ENCODE results near the gene AWAT1. TPM values are rescaled to one million over a fixed set of nuclear protein-coding genes. Genes with fewer than 3 reads are reported as not detected.

AWAT1 gene
- total and polyA plus RNA-seq, 2 experiments from 2014 or later, result not detected

DNA sequence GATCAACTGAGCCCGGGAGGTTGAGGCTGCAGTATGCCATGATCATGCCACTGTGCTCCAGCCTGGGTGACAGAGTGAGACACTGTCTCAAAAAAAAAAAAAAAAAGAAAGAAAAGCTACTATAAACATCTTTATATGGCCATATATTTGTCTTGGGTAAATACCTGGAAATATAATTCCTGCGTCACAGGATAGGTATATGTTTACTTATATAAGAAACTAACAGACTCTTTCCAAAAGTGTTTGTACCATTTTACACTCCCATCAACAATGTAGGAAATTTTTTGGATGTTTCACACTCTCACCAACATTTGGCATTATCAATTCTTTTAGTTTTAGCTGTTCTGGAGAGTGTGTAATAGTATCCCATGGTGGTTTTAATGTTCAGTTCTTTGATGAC lies 12.8 kb downstream of the AWAT1 start:
- WGBS, 2 experiments (ENCODE audit: low coverage in 1 of 2, low lambda C conversion rate in 2 of 2, missing lambda C conversion rate in 2 of 2), result 100% methylated on average over 2 of the region's 2 CpGs
- Histone ChIP-seq H3F3A (ENCODE audit: insufficient read depth) (no peaks in the 10 kb centered on the region), H3K4me2 (ENCODE audit: unreplicated experiment) (no peak overlapping the region), H3K9me2 (ENCODE audit: insufficient read depth) (no peaks in the 10 kb centered on the region), H2AFZ (no peak overlapping the region), H3K79me2 (ENCODE audit: insufficient read depth) (no peaks in the 10 kb centered on the region), H3K36me3 (ENCODE audit: low read depth) (no peaks in the 10 kb centered on the region), H3K4me1 (ENCODE audit: insufficient read depth) (no peaks in the 10 kb centered on the region), H3K9me3 (ENCODE audit: low read depth) (no peaks in the 10 kb centered on the region), H3K9ac (no peak overlapping the region), H3K27me3 (replicated peaks; ENCODE audit: insufficient read depth) (no peaks in the 10 kb centered on the region), H3K27ac (no peak overlapping the region), H3K4me3 (no peak overlapping the region), H4K20me1 (ENCODE audit: insufficient read depth) (no peaks in the 10 kb centered on the region)
- no peak for DNase-seq
- in situ Hi-C loops (cut with MboI), result no loop called here
- no peak for TF ChIP-seq EZH2phosphoT487 (IDR thresholded peaks at IDR 0.05; ENCODE audit: insufficient read depth, low read depth)
- TF ChIP-seq EZH2 (IDR thresholded peaks at IDR 0.05; ENCODE audit: insufficient read depth, poor library complexity, severe bottlenecking), result no peak

DNA sequence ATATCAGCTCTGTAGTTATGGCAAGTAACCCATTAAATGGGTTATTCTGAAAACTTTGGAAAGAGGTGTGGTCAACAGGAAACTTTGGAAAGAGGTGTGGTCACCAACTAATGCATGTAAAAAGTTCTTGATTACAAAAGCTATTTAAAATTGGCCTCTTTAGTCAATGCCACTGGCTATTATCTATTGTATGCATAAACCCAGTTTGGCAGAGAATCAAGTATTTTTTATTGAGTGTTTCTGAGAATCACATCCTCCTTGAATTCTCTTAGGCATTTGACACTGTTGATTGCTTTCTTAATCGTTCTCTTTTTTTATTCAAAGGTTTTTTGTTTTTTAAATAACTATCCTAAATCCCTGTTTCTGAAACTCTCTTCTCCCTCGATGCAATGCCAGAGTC lies 18.0 kb downstream of the AWAT1 start:
- no peak for TF ChIP-seq EZH2 (IDR thresholded peaks at IDR 0.05; ENCODE audit: insufficient read depth, poor library complexity, severe bottlenecking)
- no peaks in the 10 kb centered on the region for H3K36me3 ChIP-seq (ENCODE audit: low read depth)
- no peak overlapping the region for H3K9ac ChIP-seq
- DNase-seq, result no peak
- in situ Hi-C loops (cut with MboI), result no loop called here
- WGBS, 2 experiments (ENCODE audit: low coverage in 1 of 2, low lambda C conversion rate in 2 of 2, missing lambda C conversion rate in 2 of 2), result 90 to 96% methylated on average over 2 of the region's 2 CpGs
- no peaks in the 10 kb centered on the region for H3K9me3 ChIP-seq (ENCODE audit: low read depth)
- H3K27me3 ChIP-seq (replicated peaks; ENCODE audit: insufficient read depth), result no peaks in the 10 kb centered on the region
- H3K79me2 ChIP-seq (ENCODE audit: insufficient read depth), result no peaks in the 10 kb centered on the region
- no peak overlapping the region for H2AFZ ChIP-seq
- H4K20me1 ChIP-seq (ENCODE audit: insufficient read depth), result no peaks in the 10 kb centered on the region
- peaks cover 10% of the 10 kb centered on the region for H3K4me1 ChIP-seq (ENCODE audit: insufficient read depth)
- H3K27ac ChIP-seq, result no peak overlapping the region
- H3F3A ChIP-seq (ENCODE audit: insufficient read depth), result no peaks in the 10 kb centered on the region
- no peak overlapping the region for H3K4me3 ChIP-seq
- no peak overlapping the region for H3K4me2 ChIP-seq (ENCODE audit: unreplicated experiment)
- H3K9me2 ChIP-seq (ENCODE audit: insufficient read depth), result no peaks in the 10 kb centered on the region

DNA sequence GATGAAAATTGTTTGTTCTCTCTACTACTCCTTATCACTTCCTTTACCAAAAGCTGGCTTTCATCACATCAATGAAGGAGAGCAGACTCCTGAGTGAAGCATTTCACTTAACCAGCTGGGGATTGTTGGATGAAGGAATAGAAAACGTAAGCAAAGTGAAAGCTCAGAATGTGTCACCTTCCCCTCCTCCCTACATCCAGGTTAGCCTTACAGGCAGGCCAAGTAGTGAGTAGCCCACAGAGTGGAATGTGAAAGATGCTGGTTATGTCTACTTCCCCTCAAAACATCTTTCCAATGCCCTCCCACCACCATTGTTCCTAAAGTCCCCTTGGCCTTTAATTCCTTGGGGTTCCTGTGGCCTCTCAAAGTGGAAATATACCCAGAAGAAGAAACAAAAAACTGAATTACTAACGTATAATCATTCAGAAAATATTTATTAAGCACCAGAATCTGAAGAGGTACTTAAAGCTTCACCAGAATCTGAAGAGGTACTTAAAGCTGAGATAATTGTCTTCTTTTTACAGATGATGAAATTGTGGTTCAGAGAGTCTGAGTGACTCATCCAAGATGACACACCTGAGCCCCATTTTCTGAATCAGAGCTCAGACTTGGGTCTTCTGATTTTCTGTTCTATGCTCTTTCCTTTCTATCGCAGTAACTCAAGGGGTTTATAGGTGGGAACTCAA lies 19.1 kb downstream of the AWAT1 start:
- Histone ChIP-seq H3K27me3 (replicated peaks; ENCODE audit: insufficient read depth) (no peaks in the 10 kb centered on the region), H3K27ac (no peak overlapping the region), H2AFZ (no peak overlapping the region), H3K36me3 (ENCODE audit: low read depth) (no peaks in the 10 kb centered on the region), H3K9me2 (ENCODE audit: insufficient read depth) (no peaks in the 10 kb centered on the region), H3K4me2 (ENCODE audit: unreplicated experiment) (no peak overlapping the region), H4K20me1 (ENCODE audit: insufficient read depth) (no peaks in the 10 kb centered on the region), H3K4me3 (no peak overlapping the region), H3K4me1 (ENCODE audit: insufficient read depth) (peaks cover 10% of the 10 kb centered on the region), H3K9ac (no peak overlapping the region), H3K79me2 (ENCODE audit: insufficient read depth) (no peaks in the 10 kb centered on the region), H3F3A (ENCODE audit: insufficient read depth) (no peaks in the 10 kb centered on the region), H3K9me3 (ENCODE audit: low read depth) (no peaks in the 10 kb centered on the region)
- 62 to 71% methylated on average over 3 of the region's 3 CpGs for WGBS, 2 experiments (ENCODE audit: low coverage in 1 of 2, low lambda C conversion rate in 2 of 2, missing lambda C conversion rate in 2 of 2)
- TF ChIP-seq EZH2phosphoT487 (IDR thresholded peaks at IDR 0.05; ENCODE audit: insufficient read depth, low read depth) (no peak), EZH2 (IDR thresholded peaks at IDR 0.05; ENCODE audit: insufficient read depth, poor library complexity, severe bottlenecking) (no peak)
- in situ Hi-C loops (cut with MboI), result no loop called here
- DNase-seq, result peak; percentile 54

DNA sequence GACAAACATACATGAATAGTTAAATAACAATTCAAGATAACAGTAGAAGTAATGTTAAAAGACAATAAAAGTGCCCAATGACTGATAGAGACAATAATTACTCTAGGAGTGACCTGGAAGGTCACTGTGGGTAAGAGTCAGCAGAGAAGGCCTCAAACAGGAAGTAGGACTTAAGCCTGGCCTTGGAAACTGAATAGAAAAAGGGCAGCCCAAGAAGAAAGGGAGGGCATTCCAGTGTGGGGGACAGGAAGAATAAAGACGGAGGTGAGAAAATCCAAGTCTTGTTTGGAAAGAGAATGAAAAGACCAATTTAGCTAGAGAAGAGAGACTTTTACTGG lies 19.6 kb downstream of the AWAT1 start:
- Histone ChIP-seq H3K4me1 (ENCODE audit: insufficient read depth) (peaks cover 10% of the 10 kb centered on the region), H3F3A (ENCODE audit: insufficient read depth) (no peaks in the 10 kb centered on the region), H3K27ac (no peak overlapping the region), H3K79me2 (ENCODE audit: insufficient read depth) (no peaks in the 10 kb centered on the region), H3K27me3 (replicated peaks; ENCODE audit: insufficient read depth) (no peaks in the 10 kb centered on the region), H3K9ac (no peak overlapping the region), H4K20me1 (ENCODE audit: insufficient read depth) (no peaks in the 10 kb centered on the region), H3K36me3 (ENCODE audit: low read depth) (no peaks in the 10 kb centered on the region), H3K4me3 (no peak overlapping the region), H3K4me2 (ENCODE audit: unreplicated experiment) (no peak overlapping the region), H3K9me2 (ENCODE audit: insufficient read depth) (no peaks in the 10 kb centered on the region), H3K9me3 (ENCODE audit: low read depth) (no peaks in the 10 kb centered on the region), H2AFZ (no peak overlapping the region)
- DNase-seq, result no peak
- in situ Hi-C loops (cut with MboI), result no loop called here
- TF ChIP-seq EZH2phosphoT487 (IDR thresholded peaks at IDR 0.05; ENCODE audit: insufficient read depth, low read depth) (no peak), EZH2 (IDR thresholded peaks at IDR 0.05; ENCODE audit: insufficient read depth, poor library complexity, severe bottlenecking) (no peak)
- WGBS, 2 experiments (ENCODE audit: low coverage in 1 of 2, low lambda C conversion rate in 2 of 2, missing lambda C conversion rate in 2 of 2), result 20 to 56% methylated on average over 1 of the region's 1 CpG

DNA sequence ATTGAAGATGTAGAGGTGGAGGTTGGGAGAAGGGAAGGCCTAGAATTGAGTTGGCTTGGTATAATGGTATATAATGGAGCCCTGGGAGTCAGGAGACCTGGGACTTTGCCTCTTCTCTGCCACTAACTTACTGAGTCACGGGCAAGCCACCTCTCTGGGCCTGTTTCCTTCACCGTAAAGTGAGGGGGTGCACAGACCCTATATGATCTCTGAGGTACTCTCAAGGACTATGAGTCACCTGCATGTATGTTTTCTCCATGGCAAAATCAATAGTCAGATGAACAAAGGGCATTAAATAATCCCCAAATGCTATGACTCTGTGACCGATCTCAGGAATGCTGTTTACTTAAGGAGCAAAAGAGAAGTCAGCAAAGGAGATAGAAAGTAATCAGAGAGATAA lies 20.5 kb downstream of the AWAT1 start:
- Histone ChIP-seq H3K79me2 (ENCODE audit: insufficient read depth) (no peaks in the 10 kb centered on the region), H3K4me3 (no peak overlapping the region), H3K9me2 (ENCODE audit: insufficient read depth) (no peaks in the 10 kb centered on the region), H2AFZ (no peak overlapping the region), H3K36me3 (ENCODE audit: low read depth) (no peaks in the 10 kb centered on the region), H3K9me3 (ENCODE audit: low read depth) (no peaks in the 10 kb centered on the region), H3K4me1 (ENCODE audit: insufficient read depth) (peaks cover 10% of the 10 kb centered on the region), H4K20me1 (ENCODE audit: insufficient read depth) (no peaks in the 10 kb centered on the region), H3K4me2 (ENCODE audit: unreplicated experiment) (no peak overlapping the region), H3K27me3 (replicated peaks; ENCODE audit: insufficient read depth) (no peaks in the 10 kb centered on the region), H3F3A (ENCODE audit: insufficient read depth) (no peaks in the 10 kb centered on the region), H3K27ac (no peak overlapping the region), H3K9ac (no peak overlapping the region)
- in situ Hi-C loops (cut with MboI), result no loop called here
- WGBS, 2 experiments (ENCODE audit: low coverage in 1 of 2, low lambda C conversion rate in 2 of 2, missing lambda C conversion rate in 2 of 2), result 89 to 100% methylated on average over 2 to 3 of the region's 3 CpGs
- no peak for DNase-seq
- no peak for TF ChIP-seq EZH2phosphoT487 (IDR thresholded peaks at IDR 0.05; ENCODE audit: insufficient read depth, low read depth)
- TF ChIP-seq EZH2 (IDR thresholded peaks at IDR 0.05; ENCODE audit: insufficient read depth, poor library complexity, severe bottlenecking), result no peak
